ENCODE data around the gene NDUFS8. TPM values are rescaled to one million over a fixed set of nuclear protein-coding genes. Genes with fewer than 3 reads are reported as not detected.

NDUFS8 gene
- total and polyA plus RNA-seq, 4 donors = 61.2 to 148 (median 106) TPM

- TF ChIP-seq HNF4G (IDR thresholded peaks at IDR 0.05) (no peak), EGR1 (IDR thresholded peaks at IDR 0.05; ENCODE audit: low read depth in 2 of 2) (no peak)
These were observed 9.2 kb upstream of the NDUFS8 start (continued) for GRCh38 chr11:68021167-68021787.

DNA sequence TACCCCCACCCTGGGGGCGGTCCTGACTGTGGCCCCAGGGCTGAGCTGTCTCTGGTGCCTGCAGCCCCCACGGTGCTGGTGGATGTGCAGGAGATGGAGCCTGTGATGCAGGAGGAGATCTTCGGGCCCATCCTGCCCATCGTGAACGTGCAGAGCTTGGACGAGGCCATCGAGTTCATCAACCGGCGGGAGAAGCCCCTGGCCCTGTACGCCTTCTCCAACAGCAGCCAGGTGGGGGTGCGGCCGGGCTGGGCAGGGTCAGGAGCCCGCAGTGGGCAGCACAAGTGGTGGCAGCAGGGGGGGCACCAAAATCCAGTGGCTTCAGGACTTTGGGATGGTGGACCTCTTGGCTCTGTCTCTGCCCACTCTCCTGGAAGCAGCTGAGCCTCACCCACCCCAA is 8.0 kb upstream of the NDUFS8 start:
- 91% methylated on average over 13 of the region's 13 CpGs for WGBS
- no peaks in the 10 kb centered on the region for H3K36me3 ChIP-seq (ENCODE audit: control insufficient read depth in 4 of 4, insufficient read depth in 3 of 4, low read depth in 1 of 4, low read length in 3 of 4)
- H3K27me3 ChIP-seq (ENCODE audit: control insufficient read depth in 4 of 4, insufficient read depth in 4 of 4, low read length in 3 of 4) = no peaks in the 10 kb centered on the region

DNA sequence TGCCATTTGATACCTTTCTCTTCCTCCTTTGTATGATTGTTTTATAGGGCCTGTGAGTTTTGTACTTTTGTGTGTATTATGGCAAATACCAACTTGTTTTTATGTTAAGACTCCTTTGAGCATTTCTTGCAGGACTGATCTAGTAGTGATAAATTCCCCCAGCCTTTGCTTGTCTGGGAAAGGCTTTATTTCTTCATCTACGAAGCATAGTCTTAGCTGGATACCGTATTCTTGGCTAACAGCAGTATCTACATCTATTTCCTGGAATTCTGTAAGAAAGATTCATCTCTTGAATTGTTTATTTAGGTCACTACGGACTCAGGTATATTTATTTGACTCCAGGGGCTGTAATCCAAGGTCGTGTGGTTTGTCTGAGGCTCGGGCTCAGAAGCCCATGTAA is 6.0 kb upstream of the NDUFS8 start:
- DNase-seq (ENCODE audit: low spot score) = no peak
- no peak overlapping the region for H3K27ac ChIP-seq (ENCODE audit: low read depth in 1 of 2, low read length in 2 of 2)
- TF ChIP-seq, protein P1, sequence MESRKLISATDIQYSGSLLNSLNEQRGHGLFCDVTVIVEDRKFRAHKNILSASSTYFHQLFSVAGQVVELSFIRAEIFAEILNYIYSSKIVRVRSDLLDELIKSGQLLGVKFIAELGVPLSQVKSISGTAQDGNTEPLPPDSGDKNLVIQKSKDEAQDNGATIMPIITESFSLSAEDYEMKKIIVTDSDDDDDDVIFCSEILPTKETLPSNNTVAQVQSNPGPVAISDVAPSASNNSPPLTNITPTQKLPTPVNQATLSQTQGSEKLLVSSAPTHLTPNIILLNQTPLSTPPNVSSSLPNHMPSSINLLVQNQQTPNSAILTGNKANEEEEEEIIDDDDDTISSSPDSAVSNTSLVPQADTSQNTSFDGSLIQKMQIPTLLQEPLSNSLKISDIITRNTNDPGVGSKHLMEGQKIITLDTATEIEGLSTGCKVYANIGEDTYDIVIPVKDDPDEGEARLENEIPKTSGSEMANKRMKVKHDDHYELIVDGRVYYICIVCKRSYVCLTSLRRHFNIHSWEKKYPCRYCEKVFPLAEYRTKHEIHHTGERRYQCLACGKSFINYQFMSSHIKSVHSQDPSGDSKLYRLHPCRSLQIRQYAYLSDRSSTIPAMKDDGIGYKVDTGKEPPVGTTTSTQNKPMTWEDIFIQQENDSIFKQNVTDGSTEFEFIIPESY (IDR thresholded peaks at IDR 0.05) = no peak
- TF ChIP-seq YY1 (IDR thresholded peaks at IDR 0.05) = no peak
- no peak for TF ChIP-seq EGR1 (IDR thresholded peaks at IDR 0.05; ENCODE audit: low read depth in 2 of 2)
- no peak for TF ChIP-seq NR2F2 (IDR thresholded peaks at IDR 0.05)
- no peak for TF ChIP-seq GABPA (IDR thresholded peaks at IDR 0.05 in 1 of 2, conservative IDR thresholded peaks at IDR 0.05 in 1 of 2)
- TF ChIP-seq, protein P2, sequence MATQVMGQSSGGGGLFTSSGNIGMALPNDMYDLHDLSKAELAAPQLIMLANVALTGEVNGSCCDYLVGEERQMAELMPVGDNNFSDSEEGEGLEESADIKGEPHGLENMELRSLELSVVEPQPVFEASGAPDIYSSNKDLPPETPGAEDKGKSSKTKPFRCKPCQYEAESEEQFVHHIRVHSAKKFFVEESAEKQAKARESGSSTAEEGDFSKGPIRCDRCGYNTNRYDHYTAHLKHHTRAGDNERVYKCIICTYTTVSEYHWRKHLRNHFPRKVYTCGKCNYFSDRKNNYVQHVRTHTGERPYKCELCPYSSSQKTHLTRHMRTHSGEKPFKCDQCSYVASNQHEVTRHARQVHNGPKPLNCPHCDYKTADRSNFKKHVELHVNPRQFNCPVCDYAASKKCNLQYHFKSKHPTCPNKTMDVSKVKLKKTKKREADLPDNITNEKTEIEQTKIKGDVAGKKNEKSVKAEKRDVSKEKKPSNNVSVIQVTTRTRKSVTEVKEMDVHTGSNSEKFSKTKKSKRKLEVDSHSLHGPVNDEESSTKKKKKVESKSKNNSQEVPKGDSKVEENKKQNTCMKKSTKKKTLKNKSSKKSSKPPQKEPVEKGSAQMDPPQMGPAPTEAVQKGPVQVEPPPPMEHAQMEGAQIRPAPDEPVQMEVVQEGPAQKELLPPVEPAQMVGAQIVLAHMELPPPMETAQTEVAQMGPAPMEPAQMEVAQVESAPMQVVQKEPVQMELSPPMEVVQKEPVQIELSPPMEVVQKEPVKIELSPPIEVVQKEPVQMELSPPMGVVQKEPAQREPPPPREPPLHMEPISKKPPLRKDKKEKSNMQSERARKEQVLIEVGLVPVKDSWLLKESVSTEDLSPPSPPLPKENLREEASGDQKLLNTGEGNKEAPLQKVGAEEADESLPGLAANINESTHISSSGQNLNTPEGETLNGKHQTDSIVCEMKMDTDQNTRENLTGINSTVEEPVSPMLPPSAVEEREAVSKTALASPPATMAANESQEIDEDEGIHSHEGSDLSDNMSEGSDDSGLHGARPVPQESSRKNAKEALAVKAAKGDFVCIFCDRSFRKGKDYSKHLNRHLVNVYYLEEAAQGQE (IDR thresholded peaks at IDR 0.05) = no peak
- no peaks in the 10 kb centered on the region for H3K27me3 ChIP-seq (ENCODE audit: control insufficient read depth in 4 of 4, insufficient read depth in 4 of 4, low read length in 3 of 4)
- WGBS = 88% methylated on average over 5 of the region's 5 CpGs
- no peak overlapping the region for H3K9ac ChIP-seq (ENCODE audit: low read depth in 1 of 2, low read length in 2 of 2)
- no peaks in the 10 kb centered on the region for H3K9me3 ChIP-seq (ENCODE audit: control insufficient read depth in 4 of 4, low read length in 3 of 4)
- no peak overlapping the region for H3K4me3 ChIP-seq (ENCODE audit: low read depth in 1 of 3, low read length in 3 of 3)
- peaks cover under 1 to 6% (median 4%) of the 10 kb centered on the region in 4 donors for H3K4me1 ChIP-seq (ENCODE audit: control insufficient read depth in 4 of 4, insufficient read depth in 4 of 4, low read length in 3 of 4)
- no peaks in the 10 kb centered on the region for H3K36me3 ChIP-seq (ENCODE audit: control insufficient read depth in 4 of 4, insufficient read depth in 3 of 4, low read depth in 1 of 4, low read length in 3 of 4)

More for the DNA sequence above, 8.0 kb upstream of the NDUFS8 start:
- H3K4me1 ChIP-seq (ENCODE audit: control insufficient read depth in 4 of 4, insufficient read depth in 4 of 4, low read length in 3 of 4) = peaks cover 0 to 4% (median 2%) of the 10 kb centered on the region in 4 donors
- H3K9me3 ChIP-seq (ENCODE audit: control insufficient read depth in 4 of 4, low read length in 3 of 4) = no peaks in the 10 kb centered on the region
- no peak for DNase-seq (ENCODE audit: low spot score)
- no peak overlapping the region for H3K27ac ChIP-seq (ENCODE audit: low read depth in 1 of 2, low read length in 2 of 2)
- no peak overlapping the region for H3K9ac ChIP-seq (ENCODE audit: low read depth in 1 of 2, low read length in 2 of 2)
- no peak overlapping the region for H3K4me3 ChIP-seq (ENCODE audit: low read depth in 1 of 3, low read length in 3 of 3)
- TF ChIP-seq, protein P2 (IDR thresholded peaks at IDR 0.05) = no peak
- TF ChIP-seq EGR1 (IDR thresholded peaks at IDR 0.05; ENCODE audit: low read depth in 2 of 2) (no peak), FOXA1 (IDR thresholded peaks at IDR 0.05) (no peak), GABPA (IDR thresholded peaks at IDR 0.05 in 1 of 2, conservative IDR thresholded peaks at IDR 0.05 in 1 of 2) (no peak), RAD21 (IDR thresholded peaks at IDR 0.05) (no peak), TAF1 (conservative IDR thresholded peaks at IDR 0.05) (no peak), FOXA2 (IDR thresholded peaks at IDR 0.05) (no peak), SP1 (IDR thresholded peaks at IDR 0.05) (no peak), HNF4A (conservative IDR thresholded peaks at IDR 0.05) (no peak), ATF3 (IDR thresholded peaks at IDR 0.05) (no peak), MAX (IDR thresholded peaks at IDR 0.05) (no peak)
- TF ChIP-seq, protein P3, sequence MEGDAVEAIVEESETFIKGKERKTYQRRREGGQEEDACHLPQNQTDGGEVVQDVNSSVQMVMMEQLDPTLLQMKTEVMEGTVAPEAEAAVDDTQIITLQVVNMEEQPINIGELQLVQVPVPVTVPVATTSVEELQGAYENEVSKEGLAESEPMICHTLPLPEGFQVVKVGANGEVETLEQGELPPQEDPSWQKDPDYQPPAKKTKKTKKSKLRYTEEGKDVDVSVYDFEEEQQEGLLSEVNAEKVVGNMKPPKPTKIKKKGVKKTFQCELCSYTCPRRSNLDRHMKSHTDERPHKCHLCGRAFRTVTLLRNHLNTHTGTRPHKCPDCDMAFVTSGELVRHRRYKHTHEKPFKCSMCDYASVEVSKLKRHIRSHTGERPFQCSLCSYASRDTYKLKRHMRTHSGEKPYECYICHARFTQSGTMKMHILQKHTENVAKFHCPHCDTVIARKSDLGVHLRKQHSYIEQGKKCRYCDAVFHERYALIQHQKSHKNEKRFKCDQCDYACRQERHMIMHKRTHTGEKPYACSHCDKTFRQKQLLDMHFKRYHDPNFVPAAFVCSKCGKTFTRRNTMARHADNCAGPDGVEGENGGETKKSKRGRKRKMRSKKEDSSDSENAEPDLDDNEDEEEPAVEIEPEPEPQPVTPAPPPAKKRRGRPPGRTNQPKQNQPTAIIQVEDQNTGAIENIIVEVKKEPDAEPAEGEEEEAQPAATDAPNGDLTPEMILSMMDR (IDR thresholded peaks at IDR 0.05; ENCODE audit: low read depth, low read length, missing input control) = no peak

All from liver (tissue), 9 donors.